BJ (cell line): ENCODE data around the gene JMJD1C. TPM values are rescaled to one million over a fixed set of nuclear protein-coding genes. Genes with fewer than 3 reads are reported as not detected.

Experiments used
- CTCF ChIA-PET: fragments of 350-600 bp; formaldehyde crosslinking; extraction: SDS; loops from one replicate; lab custom pipeline; 2021; ENCODE audit warnings: antibody characterized with exemption, inconsistent platforms; lab: Yijun Ruan, JAX
- POLR2A ChIA-PET: fragments of 300-600 bp; sonication (Branson Sonifier 250); formaldehyde crosslinking; extraction: SDS; loops from one replicate; lab custom pipeline; 2021; ENCODE audit warnings: antibody characterized with exemption; lab: Charles Lee
- DNase-seq: peaks from one replicate; pipeline ENCODE4 v3.0.0-alpha.2; 2011; ENCODE audit warnings: low read depth
- H3K27me3 ChIP-seq: 2 replicates; pipeline ENCODE4 v1.6.0; 2011; ENCODE audit warnings: low read length; ENCODE audit not compliant: control insufficient read depth, insufficient read depth
- H3K36me3 ChIP-seq: 2 replicates; pipeline ENCODE4 v1.5.1; 2011; ENCODE audit warnings: low read length; ENCODE audit not compliant: control insufficient read depth, insufficient read depth
- H3K4me3 ChIP-seq: 2 replicates; pipeline ENCODE4 v1.5.1; 2011; ENCODE audit warnings: low read depth, mild to moderate bottlenecking, control low read depth, low read length
- polyA plus RNA-seq: library from polyadenylated mRNA; depleted of rRNA; stranded (reverse); fragments of >200 nt; gene quantifications from 2 replicates; pipeline ENCODE4 v1.2.3, GENCODE V29; 2011
- TF ChIP-seq, protein P1 (sequence below): IDR thresholded peaks from 2 replicates; pipeline ENCODE4 v1.5.1; 2011; ENCODE audit warnings: low read depth, mild to moderate bottlenecking, control low read depth, inconsistent platforms, low read length, moderate library complexity; ENCODE audit not compliant: insufficient read depth

Gene JMJD1C
- polyA plus RNA-seq, 1 experiment = 14.2 TPM

DNA sequence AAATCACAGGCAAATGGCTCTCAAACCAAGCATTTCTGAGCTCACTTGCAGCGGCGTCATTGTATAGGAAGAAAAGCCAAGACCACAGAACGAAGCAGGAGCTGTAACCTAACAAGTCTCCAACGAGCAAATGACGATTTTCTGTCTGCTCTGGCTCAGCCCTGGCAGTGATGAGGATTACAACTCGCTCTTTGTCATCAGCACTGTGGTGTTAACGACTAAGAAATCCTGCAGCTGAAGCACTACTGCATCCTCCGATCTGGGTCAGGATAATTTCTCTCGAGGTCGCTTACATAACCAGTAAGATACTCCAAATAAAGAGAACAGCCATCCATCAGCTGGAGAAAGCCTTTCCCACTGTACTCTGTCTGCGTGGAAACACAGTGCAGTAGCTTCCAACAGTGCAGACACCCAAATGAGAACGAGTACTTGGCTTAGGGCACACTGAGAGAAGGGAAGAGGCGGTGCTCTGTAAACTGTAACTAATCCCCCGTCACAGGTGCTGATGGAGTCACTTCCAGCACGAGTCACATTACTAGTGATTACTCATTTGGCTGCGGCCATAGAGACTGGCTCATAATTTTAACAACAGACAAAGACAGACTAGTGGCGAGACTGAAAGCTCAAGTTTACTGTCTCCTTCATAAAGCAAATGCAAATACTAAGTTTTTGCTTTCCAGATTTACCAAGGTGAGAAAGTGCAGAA, 196.8 kb downstream of the JMJD1C start:
- Histone ChIP-seq H3K27me3 (no peaks in the 10 kb centered on the region), H3K36me3 (no peaks in the 10 kb centered on the region), H3K4me3 (peak overlapping the region; percentile 39)
- POLR2A ChIA-PET = no interaction called here
- CTCF ChIA-PET = interaction anchor here (0.6 to 1.2 kb wide), 8 partner anchors 9 to 492 kb away, joined by 3 to 5 read pairs (median 3); no protein-coding TSS in a partner anchor
- TF ChIP-seq, protein P1, sequence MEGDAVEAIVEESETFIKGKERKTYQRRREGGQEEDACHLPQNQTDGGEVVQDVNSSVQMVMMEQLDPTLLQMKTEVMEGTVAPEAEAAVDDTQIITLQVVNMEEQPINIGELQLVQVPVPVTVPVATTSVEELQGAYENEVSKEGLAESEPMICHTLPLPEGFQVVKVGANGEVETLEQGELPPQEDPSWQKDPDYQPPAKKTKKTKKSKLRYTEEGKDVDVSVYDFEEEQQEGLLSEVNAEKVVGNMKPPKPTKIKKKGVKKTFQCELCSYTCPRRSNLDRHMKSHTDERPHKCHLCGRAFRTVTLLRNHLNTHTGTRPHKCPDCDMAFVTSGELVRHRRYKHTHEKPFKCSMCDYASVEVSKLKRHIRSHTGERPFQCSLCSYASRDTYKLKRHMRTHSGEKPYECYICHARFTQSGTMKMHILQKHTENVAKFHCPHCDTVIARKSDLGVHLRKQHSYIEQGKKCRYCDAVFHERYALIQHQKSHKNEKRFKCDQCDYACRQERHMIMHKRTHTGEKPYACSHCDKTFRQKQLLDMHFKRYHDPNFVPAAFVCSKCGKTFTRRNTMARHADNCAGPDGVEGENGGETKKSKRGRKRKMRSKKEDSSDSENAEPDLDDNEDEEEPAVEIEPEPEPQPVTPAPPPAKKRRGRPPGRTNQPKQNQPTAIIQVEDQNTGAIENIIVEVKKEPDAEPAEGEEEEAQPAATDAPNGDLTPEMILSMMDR = peak; percentile 41; the same call in 1 of the 2 replicates
- peak; percentile 87 for DNase-seq

DNA sequence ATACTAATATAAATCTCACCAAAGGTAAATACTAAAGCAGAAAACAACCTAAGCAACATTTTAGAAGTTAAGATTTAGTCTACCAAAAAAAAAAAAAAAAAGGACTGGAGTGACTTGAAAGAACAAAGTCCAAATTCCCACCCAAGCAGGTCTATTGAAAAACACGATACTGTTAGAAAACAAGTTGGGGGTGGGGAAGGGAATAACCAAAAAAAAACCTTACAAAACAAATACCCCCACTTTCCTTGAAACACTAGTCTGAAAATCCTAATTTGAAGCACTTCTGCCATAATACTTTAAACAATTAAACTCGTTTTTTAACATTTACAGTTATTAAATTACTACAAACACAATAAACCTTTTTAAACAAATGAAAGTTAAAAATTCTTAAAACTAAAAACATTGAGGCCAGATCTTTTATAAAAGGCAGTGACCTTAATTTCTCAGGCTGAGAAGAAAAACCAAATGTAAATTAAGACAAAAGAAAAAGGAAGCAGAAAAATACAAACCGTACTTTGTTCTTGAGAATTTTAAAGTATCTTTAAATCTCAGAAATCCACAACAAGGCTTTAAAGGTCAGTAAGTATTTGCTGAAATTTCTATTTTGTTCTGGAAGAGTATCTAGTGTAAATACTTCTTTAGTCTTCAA, 197.5 kb downstream of the JMJD1C start:
- DNase-seq = no peak

DNA sequence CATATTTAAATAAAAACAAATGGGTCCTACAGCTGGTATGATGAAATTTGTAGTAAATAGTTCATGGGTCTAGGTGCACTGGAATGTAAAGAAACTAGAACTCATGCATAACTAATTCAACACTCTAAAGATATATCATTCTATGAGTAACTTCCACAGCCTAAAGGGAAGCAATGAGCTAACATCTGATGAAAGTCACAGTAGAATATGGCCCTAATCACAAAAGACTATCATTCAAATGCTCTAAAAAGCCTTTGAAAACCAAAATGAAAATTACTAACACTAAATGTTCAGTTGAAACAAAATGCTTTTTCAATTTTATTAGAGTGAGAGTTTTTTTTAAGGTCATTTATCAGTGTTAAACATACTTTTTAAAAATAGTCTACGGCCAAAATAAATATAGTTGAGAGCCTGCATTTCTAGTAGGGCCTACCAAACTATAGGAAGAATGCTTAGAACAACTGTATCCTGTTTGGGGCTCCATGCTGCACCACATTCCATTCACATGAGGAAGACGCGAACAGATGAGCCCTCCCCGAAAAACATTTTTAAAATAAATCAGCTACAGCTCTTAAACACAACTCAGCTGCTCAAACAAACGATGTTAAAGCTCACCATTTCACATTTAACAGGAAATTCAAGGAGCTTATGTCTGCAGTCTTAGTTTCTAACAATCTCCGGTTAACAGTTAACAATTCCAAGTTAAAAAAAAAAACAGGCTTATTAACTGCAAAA, 198.2 kb downstream of the JMJD1C start:
- ChIA-PET POLR2A (interaction anchor here (0.6 kb wide), 1 partner anchor 31 kb away, joined by 4 read pairs; no protein-coding TSS in a partner anchor), CTCF (interaction anchor here (1.2 kb wide), 1 partner anchor 50 kb away, joined by 3 read pairs; no protein-coding TSS in a partner anchor)
- peak overlapping the region; percentile 39 for H3K4me3 ChIP-seq
- H3K36me3 ChIP-seq = no peaks in the 10 kb centered on the region
- peak; percentile 49 for DNase-seq
- H3K27me3 ChIP-seq = no peaks in the 10 kb centered on the region
- TF ChIP-seq, protein P1 = no peak

More for the DNA sequence above, 197.5 kb downstream of the JMJD1C start:
- TF ChIP-seq, protein P1 = no peak
- no peaks in the 10 kb centered on the region for H3K27me3 ChIP-seq
- peak overlapping the region; percentile 39 for H3K4me3 ChIP-seq
- ChIA-PET POLR2A (interaction anchor here (0.6 kb wide), 1 partner anchor 32 kb away, joined by 4 read pairs; no protein-coding TSS in a partner anchor), CTCF (interaction anchor here (0.6 to 1.2 kb wide), 7 partner anchors 10 to 493 kb away, joined by 3 to 5 read pairs (median 3); no protein-coding TSS in a partner anchor)
- no peaks in the 10 kb centered on the region for H3K36me3 ChIP-seq

DNA sequence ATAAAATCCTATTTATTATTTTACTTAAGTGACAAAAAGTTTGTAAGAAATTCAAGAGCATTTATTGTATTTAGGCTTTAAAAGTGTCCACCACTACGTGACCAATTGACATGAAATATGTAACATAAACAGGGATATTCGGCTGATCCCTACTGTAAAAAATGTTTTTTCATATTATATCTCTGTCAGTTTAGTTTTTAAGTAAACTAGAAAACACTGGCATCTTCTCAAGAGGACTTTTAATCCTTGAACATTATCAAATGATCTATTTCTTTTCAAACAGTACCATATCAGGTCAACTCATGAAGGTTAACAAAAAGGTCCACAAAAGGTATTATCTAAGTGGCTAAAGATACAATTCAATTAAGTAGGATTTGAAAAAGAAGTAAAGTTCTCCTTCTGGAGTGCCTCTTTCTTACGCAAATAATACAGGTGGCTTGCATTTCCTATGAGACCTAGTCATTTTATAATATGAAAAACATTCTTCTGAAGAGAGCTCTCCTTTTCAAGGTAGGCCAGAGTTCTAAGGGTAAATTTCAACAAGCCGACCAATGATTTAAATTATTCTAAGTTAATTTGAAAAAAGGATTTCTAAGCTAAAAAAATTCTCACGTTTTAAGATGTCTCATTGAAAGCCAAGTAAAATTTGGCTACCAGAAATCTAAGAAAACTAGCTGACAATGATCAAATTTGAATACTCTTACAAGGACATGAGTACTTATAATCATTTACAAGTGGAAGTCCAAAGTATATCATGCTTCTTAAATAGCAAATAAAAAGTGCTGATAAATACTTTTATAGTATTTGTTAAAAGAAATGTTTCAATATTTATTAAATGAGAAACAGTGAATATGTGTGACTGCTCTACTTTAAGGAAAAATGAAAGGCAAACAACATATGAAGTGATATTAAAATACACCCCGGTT, 199.1 kb downstream of the JMJD1C start:
- POLR2A ChIA-PET = no interaction called here
- peak overlapping the region; percentile 39 for H3K4me3 ChIP-seq
- H3K27me3 ChIP-seq = no peaks in the 10 kb centered on the region
- TF ChIP-seq, protein P1 = no peak
- CTCF ChIA-PET = no interaction called here
- no peaks in the 10 kb centered on the region for H3K36me3 ChIP-seq
- DNase-seq = no peak
